CD1c-positive myeloid dendritic cell (primary cell): ENCODE data around the gene RPH3AL.
"Not testable (repeated sequence)": the region's sequence is repeated elsewhere in the genome, so short reads cannot be mapped to it uniquely, and the experiment has no call there.

ENCODE experiments used
- DNase-seq: peaks from one replicate; pipeline ENCODE4 v3.0.0-alpha.2; 2016; ENCODE audit errors: extremely low spot score

The RPH3AL gene

GRCh38 chr17:379531-380465, 27.2 kb upstream of the RPH3AL start:
- no peak for DNase-seq

GRCh38 chr17:378068-378467, 25.5 kb upstream of the RPH3AL start:
- no peak for DNase-seq

- DNase-seq, result no peak
Measured at GRCh38 chr17:376936-377863, 24.6 kb upstream of the RPH3AL start.

DNA sequence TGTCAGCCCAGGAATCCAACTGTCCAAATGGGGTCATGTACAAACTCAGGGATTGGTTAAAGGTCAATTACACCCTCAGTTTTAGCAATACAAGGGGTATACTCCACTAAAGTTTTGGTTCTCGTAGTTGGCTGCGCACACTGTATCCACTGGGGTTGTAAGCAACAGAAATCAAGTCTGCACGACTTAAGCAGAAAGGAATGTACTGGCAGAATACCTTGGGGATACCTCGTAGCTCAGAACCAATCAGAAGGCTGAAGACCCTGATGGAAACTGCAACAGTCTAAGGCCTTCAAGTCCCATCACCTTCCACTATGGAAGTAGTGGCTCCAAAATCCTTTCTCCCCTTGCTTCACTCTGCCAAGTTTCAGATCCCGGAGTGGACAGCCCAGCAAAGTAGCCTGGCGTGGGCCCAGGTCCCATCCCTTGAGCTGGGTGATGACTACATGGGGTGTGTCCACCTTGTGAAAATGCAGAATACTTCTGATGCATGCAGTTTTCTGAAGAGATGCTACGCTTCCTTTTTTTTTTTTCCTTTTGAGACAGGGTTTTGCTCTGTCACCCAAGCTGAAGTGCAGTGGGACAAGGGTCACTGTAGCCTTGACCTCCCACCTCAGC, 21.1 kb upstream of the RPH3AL start:
- DNase-seq, result peak; percentile 34

DNA sequence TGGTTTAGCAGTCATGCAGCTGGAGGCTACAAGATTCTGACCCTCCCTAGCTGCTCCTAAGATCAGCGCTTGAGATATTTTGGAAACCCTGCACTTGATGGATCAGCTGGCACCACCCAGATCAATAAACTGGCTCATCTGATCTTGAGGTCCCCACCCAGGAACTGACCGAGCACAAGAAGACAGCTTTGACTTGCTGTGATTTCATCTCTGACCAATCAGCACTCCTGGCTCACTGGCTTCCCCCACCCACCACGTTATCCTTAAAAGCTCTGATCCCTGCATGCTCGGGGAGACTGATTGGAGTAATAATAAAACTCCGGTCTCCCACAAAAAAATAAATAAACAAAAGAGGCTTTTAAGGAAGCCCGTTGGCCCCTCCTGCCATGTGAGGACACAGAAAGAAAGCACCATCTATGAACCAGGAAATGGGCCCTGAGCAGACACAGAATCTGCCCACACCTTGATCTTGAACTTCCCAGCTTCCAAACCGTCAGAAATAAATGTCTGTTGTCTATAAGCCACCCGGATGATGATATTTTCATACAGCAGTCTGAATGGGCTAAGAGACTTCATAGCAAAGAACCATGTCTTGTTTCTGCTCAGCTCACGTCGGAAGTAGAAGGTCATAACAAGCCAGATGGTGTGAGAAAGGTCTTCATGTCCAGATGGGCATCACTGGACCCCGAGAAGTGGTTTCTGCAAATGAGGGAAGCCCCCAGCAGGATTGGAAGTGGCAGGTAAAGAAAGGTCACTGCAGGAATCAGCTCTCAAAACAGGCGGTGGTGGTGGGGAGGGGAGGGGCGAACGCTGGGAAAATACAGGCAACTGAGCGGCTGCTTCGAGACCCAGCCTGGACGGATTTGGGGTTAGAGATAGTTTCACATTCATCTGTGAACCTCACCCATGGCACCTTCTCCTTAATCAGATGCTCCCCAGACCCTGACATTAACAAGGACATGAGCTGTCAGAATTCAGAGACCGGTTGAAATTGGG, 19.8 kb upstream of the RPH3AL start:
- no peak for DNase-seq

GRCh38 chr17:371583-371982, 19.0 kb upstream of the RPH3AL start:
- no peak for DNase-seq

DNA sequence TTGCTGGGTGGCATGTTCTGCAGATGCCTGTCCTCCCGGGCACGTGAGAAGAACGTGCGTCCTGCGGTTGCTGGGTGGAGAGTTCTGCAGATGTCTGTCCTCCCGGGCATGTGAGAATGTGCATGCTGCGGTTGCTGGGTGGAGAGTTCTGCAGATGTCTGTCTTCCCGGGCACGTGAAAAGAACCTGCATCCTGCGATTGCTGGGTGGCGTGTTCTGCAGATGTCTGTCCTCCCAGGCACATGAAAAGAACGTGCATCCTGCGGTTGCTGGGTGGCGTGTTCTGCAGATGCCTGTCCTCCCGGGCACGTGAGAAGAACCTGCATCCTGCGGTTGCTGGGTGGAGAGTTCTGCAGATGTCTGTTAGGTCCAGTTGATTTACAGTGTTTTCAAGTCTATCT, 15.0 kb upstream of the RPH3AL start:
- not testable (repeated sequence) for DNase-seq

GRCh38 chr17:366657-367615, 14.3 kb upstream of the RPH3AL start:
- DNase-seq, result not testable (repeated sequence)

DNA sequence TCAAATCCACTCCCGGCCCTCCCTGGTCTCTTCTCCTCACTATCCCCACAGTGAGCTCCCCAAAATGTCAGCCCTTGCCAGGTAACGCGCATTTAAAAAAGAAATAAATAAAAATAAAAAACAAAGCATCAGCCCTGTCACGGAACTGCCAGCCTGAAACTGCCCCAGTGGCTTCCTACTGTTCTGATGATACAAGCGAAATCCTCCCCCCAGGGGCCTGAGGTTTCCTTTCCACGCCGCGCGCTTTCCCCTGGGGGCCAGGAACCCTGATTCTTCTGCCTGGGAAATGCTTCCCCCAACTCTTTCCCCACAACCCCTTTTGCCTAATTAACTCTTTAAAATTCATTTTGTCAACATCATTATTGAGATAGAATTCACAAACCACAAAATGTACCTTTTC, 12.2 kb upstream of the RPH3AL start:
- no peak for DNase-seq

DNA sequence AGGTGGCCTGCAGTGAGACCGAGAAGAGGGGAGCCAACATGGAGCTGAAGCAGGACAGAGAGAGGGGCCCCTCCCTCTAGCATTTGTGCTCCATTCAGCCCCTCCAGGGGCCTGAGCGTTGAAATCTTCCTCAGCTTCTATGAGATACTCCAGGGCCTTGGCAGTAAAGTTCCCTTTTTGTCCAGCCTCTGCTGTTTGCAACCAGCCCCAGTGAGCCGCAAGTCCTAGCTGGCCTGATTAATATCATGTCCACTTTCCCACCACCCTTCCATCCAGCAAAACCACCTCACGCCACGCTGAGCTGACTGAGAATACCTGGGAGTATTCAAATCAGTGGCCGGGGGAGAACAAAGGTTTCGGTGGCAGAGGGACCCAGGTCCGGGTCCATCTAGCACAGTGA, 11.7 kb upstream of the RPH3AL start:
- no peak for DNase-seq

DNA sequence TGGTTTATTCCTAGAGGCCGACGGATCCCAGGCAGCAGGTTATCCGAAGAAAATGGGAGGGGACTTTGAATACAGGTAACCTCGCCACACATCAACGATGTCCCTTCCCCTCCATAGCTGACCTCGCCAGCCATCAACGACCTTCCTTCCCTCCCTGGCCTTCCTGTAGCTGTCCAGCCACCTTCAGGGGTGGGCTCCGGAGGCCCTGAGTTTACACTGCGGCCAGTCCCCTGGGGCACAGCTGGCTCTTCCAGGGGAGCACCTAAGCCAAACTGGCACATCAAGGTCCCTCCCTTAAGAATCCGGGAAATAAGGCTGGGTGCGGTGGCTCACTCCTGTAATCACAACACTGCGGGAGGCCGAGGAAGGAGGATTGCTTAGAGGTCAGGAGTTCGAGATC, 10.1 kb upstream of the RPH3AL start:
- DNase-seq, result no peak

DNA sequence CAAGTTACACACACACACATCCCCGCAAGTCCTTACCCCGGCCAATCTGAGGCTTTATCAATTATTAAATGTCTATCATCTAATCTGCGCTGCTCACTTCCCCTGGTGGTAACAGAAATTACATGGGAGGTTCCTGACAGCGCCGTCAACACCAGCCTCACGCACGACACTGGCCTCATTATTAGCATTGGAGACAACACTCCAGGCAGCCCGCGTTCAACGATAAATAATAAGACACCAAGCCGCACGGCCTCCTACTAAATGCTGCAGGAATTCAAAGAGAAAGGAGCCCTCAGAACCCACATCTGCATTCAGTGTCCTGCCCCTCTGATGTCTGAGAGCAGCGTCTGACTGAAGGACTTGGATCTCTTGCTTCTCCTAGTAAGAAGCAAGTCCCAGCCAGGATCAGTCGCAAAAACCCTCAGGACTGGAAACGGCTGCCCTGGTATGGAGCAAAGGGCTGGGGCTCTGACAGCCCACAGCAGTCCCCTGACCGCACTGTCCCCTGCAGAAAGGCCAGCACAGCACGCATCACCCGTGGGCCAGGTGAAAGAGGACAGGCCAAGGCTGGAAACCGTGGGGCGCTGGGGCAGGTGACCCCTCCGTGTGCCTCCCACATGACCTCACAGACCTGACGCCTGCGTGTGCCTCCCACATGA, 7.6 kb upstream of the RPH3AL start:
- DNase-seq, result no peak

DNA sequence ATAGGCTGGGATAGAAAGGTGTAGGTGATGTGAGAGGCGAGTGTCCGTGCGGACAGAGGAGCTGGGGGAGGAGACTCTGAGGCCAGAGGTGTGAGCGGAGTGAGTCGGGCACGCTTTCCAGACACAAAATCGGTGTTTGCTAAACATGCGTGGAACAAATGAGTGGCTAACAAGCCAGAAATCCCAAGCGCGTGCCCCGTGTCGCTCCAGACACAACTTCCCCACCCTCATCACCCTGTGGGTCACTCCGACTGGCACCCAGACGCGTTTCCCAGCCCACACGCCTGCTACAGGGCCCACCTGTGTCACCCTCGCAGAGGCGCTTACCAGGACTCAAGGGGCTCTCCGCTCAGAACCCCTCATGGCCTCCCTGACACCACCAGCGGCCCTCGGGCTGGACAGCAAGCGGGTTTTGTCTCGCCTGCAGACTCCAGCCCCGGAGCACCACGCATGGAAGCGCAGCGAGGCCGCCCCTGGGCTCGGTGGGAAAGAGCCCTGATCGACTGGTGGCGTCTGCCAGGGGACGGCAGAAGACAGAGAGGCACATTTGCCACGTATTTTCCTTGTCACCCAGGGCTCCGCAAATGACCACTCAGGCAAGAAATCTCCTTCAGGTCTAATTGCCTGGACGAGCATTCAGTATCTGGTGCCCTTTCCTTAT, 6.0 kb upstream of the RPH3AL start:
- no peak for DNase-seq

DNA sequence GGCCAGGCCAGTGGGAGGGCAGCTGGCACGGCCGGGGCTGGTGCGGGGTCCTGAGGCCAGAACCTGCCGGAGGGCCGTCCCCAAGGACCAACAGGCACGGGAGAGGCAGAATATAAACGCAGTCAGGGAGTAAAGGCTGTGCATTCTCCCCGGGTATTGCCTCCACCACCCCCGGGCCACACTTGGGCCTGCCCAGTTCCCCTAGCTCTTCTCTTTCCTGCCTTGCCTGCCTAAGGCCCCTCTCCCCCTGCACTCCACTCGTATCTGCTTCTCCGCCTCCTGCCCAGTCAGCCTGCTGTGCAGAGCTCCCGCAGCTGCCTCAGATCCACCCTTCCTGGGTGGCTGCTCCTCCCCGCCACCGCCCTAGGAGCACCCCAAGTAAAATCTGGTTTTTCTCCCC, 5.0 kb upstream of the RPH3AL start:
- no peak for DNase-seq

DNA sequence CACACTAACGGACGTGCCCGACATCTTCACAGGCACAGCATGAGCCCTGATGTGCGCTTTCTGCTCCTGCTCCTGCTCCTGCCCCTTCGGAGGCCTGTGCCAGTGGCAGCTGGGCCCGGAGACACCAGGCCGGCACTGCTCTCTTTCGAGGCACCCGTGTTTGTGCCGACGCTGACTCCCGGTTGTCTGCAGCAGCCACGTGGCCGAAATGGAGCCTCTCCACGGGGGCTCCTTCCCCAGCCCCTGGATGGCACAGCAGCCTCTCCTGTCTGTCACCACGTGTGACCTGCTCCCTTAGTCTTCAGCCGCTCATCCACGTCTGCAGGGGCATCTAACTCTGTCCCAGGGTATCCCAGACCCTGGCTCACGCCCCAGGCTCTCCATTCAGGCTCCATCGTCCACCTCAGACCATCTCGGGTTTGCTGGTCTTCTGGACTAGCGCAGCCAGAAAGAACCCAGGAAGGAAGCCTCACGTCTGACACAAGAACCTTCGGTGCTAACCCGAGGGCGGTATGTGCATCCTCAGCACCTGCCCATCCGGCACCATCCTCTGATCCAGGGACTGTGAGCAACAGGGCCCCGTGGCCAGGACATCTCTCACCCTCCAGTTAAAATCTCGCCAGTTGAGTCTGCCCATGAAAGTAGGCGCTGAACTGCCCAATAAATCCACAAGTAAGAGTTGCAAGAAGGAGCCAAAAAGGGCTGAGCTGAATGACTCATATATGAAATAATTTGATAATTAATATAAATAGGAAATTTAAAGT, 4.2 kb upstream of the RPH3AL start:
- no peak for DNase-seq

GRCh38 chr17:354651-355556, 2.3 kb upstream of the RPH3AL start:
- no peak for DNase-seq

GRCh38 chr17:353838-354234, 1.2 kb upstream of the RPH3AL start:
- DNase-seq, result no peak
